HepG2 (cell line): ENCODE results near the gene TMEM144. TPM values are rescaled to one million over a fixed set of nuclear protein-coding genes. Genes with fewer than 3 reads are reported as not detected.

Experiments
- ARID5B ChIP-seq: IDR thresholded peaks from 2 replicates; pipeline ENCODE4 v1.4.0; 2020; ENCODE audit warnings: mild to moderate bottlenecking, missing genetic modification reagents
- ATAD3A ChIP-seq: sonication (generic); formaldehyde crosslinking; IDR thresholded peaks from 2 replicates; pipeline ENCODE4 v1.4.0; 2020; ENCODE audit warnings: missing genetic modification reagents
- CENPT ChIP-seq: sonication (generic); formaldehyde crosslinking; IDR thresholded peaks from 2 replicates; pipeline ENCODE4 v1.8.0; 2022; ENCODE audit warnings: low read depth, mild to moderate bottlenecking, moderate library complexity, missing genetic modification reagents
- CREM ChIP-seq, 2 experiments: sonication (generic) in 1 of 2; formaldehyde crosslinking in 1 of 2; IDR thresholded peaks; 2 replicates each; pipeline versions ENCODE4 v1.4.0 to v1.6.1; 2016 to 2020; ENCODE audit warnings: antibody characterized with exemption in 1 of 2, mild to moderate bottlenecking in 1 of 2, missing genetic modification reagents in 1 of 2
- DRAP1 ChIP-seq: IDR thresholded peaks from 2 replicates; pipeline ENCODE4 v1.6.1; 2016; ENCODE audit warnings: missing genetic modification reagents, missing compliant biosample characterization
- EZH2 ChIP-seq: conservative IDR thresholded peaks from 2 replicates; pipeline ENCODE4 v1.6.1; 2012; ENCODE audit warnings: mild to moderate bottlenecking, low read depth, low read length, moderate library complexity
- FOXA1 ChIP-seq, 2 experiments: fragments of 450-650 bp in 1 of 2; sonication (generic) in 1 of 2; formaldehyde crosslinking in 1 of 2; IDR thresholded peaks; 2 replicates each; pipeline versions ENCODE4 v1.4.0 to v1.6.1; 2016 to 2020; ENCODE audit warnings: missing genetic modification reagents in 1 of 2
- FOXJ3 ChIP-seq: sonication (generic); formaldehyde crosslinking; IDR thresholded peaks from 2 replicates; pipeline ENCODE4 v1.4.0; 2020; ENCODE audit warnings: missing genetic modification reagents, mild to moderate bottlenecking, borderline replicate concordance
- GATAD2A ChIP-seq: IDR thresholded peaks from 2 replicates; pipeline ENCODE4 v1.6.1; 2016
- GZF1 ChIP-seq: sonication (generic); formaldehyde crosslinking; IDR thresholded peaks from 2 replicates; pipeline ENCODE4 v1.5.1; 2020; ENCODE audit warnings: mild to moderate bottlenecking, missing genetic modification reagents
- HDAC6 ChIP-seq: fragments of 200-600 bp; sonication (generic); IDR thresholded peaks from 2 replicates; pipeline ENCODE4 v1.7.0; 2017; ENCODE audit warnings: mild to moderate bottlenecking, antibody characterized with exemption, low read length, low read depth
- HES4 ChIP-seq: sonication (generic); formaldehyde crosslinking; IDR thresholded peaks from 2 replicates; pipeline ENCODE4 v1.9.0; 2021; ENCODE audit warnings: mild to moderate bottlenecking, missing genetic modification reagents, borderline replicate concordance
- KAT8 ChIP-seq: IDR thresholded peaks from 2 replicates; pipeline ENCODE4 v1.6.1; 2016; ENCODE audit warnings: missing genetic modification reagents, missing compliant biosample characterization
- KDM1A ChIP-seq: IDR thresholded peaks from 2 replicates; pipeline ENCODE4 v1.6.1; 2016; ENCODE audit warnings: missing compliant biosample characterization
- NCOA2 ChIP-seq: sonication (generic); formaldehyde crosslinking; IDR thresholded peaks from 2 replicates; pipeline ENCODE4 v1.8.0; 2022; ENCODE audit warnings: inconsistent platforms
- NFIC ChIP-seq: IDR thresholded peaks from 2 replicates; pipeline ENCODE4 v1.6.1; 2012; ENCODE audit warnings: mild to moderate bottlenecking, low read length, inconsistent platforms
- PITX1 ChIP-seq: sonication (generic); formaldehyde crosslinking; IDR thresholded peaks from 2 replicates; pipeline ENCODE4 v1.5.1; 2020; ENCODE audit warnings: mild to moderate bottlenecking, missing genetic modification reagents
- RARA ChIP-seq: IDR thresholded peaks from 2 replicates; pipeline ENCODE4 v1.6.1; 2016; ENCODE audit warnings: missing genetic modification reagents, missing compliant biosample characterization
- RFX1 ChIP-seq: fragments of 450-650 bp; IDR thresholded peaks from 2 replicates; pipeline ENCODE4 v1.6.1; 2017
- RORA ChIP-seq: sonication (generic); formaldehyde crosslinking; IDR thresholded peaks from 2 replicates; pipeline ENCODE4 v1.5.0; 2020; ENCODE audit warnings: mild to moderate bottlenecking, missing genetic modification reagents, moderate library complexity
- SMAD1 ChIP-seq: sonication (generic); formaldehyde crosslinking; IDR thresholded peaks from 2 replicates; pipeline ENCODE4 v1.4.0; 2020; ENCODE audit warnings: missing genetic modification reagents, low read depth, mild to moderate bottlenecking, borderline replicate concordance
- TFDP1 ChIP-seq: IDR thresholded peaks from 2 replicates; pipeline ENCODE4 v1.6.1; 2016; ENCODE audit warnings: missing compliant biosample characterization, missing genetic modification reagents, borderline replicate concordance
- ZGPAT ChIP-seq: IDR thresholded peaks from 2 replicates; pipeline ENCODE4 v1.6.1; 2016; ENCODE audit warnings: mild to moderate bottlenecking
- ZNF552 ChIP-seq: sonication (generic); formaldehyde crosslinking; IDR thresholded peaks from 2 replicates; pipeline ENCODE4 v1.9.0; 2022; ENCODE audit warnings: missing genetic modification reagents, mild to moderate bottlenecking, borderline replicate concordance
- ZNF841 ChIP-seq: sonication (generic); formaldehyde crosslinking; IDR thresholded peaks from 2 replicates; pipeline ENCODE4 v1.8.1; 2023; ENCODE audit warnings: missing genetic modification reagents, borderline replicate concordance
- ZSCAN31 ChIP-seq: sonication (generic); formaldehyde crosslinking; IDR thresholded peaks from 2 replicates; pipeline ENCODE4 v1.5.0; 2020; ENCODE audit warnings: low read depth, mild to moderate bottlenecking, missing genetic modification reagents
- polyA plus RNA-seq, 8 experiments: library from polyadenylated mRNA; depleted of rRNA in 3 of 8; stranded (reverse) in 7 of 8; unstranded in 1 of 8; fragments of >200 nt; fragmentation: Illumina TruSeq in 4 of 8; extraction: Trizol in 4 of 8; gene quantifications; 2 replicates each; pipeline versions ENCODE4 v1.2.1 to v1.2.3, GENCODE V29; 2011 to 2016; ENCODE audit warnings: low read depth in 4 of 8, missing spikeins in 1 of 8, mixed read lengths in 1 of 8; ENCODE audit not compliant: insufficient read depth in 1 of 8
- total RNA-seq, 5 experiments: library from RNA; depleted of rRNA; stranded (reverse); fragments of >200 nt; fragmentation: Illumina TruSeq; extraction: Trizol; gene quantifications; 2 replicates each; pipeline ENCODE4 v1.2.3, GENCODE V29; 2016; ENCODE audit warnings: low read depth in 1 of 5

The TMEM144 gene
- total and polyA plus RNA-seq, 2 of the 13 experiments (the other 11 are each of a cell fraction or from before 2014, with no cell fraction given) = 10.9 to 12.3 TPM

- TF ChIP-seq HES4 (no peak), RFX1 (no peak), EZH2 (no peak), ZGPAT (CRISPR knock-in tag) (0 out of 2 replicates have a peak, but pooled peaks have one; percentile 20), NCOA2 (CRISPR knock-in tag) (peak; percentile 52; the same call in 1 of the 2 replicates), PITX1 (CRISPR knock-in tag) (0 out of 2 replicates have a peak, but pooled peaks have one; percentile 23), RORA (CRISPR knock-in tag) (no peak), GZF1 (CRISPR knock-in tag) (no peak), FOXA1 (IDR thresholded peaks at IDR 0.05) (no peak), FOXA1 (CRISPR knock-in tag; IDR thresholded peaks at IDR 0.05) (peak; percentile 31; the same call in 1 of the 2 replicates), CENPT (no peak), ZNF552 (no peak), FOXJ3 (CRISPR knock-in tag) (no peak), GATAD2A (CRISPR knock-in tag) (0 out of 2 replicates have a peak, but pooled peaks have one; percentile 17), RARA (0 out of 2 replicates have a peak, but pooled peaks have one; percentile 17), SMAD1 (no peak), TFDP1 (CRISPR knock-in tag) (no peak), HDAC6 (no peak), ZSCAN31 (CRISPR knock-in tag) (no peak), ARID5B (CRISPR knock-in tag) (peak; percentile 63), ATAD3A (no peak), KDM1A (CRISPR knock-in tag) (no peak), ZNF841 (CRISPR knock-in tag) (no peak), KAT8 (no peak), CREM (IDR thresholded peaks at IDR 0.05) (peak; percentile 42; the same call in 1 of the 2 replicates), CREM (CRISPR knock-in tag; IDR thresholded peaks at IDR 0.05) (no peak), NFIC (peak; percentile 43; the same call in 1 of the 2 replicates), DRAP1 (CRISPR knock-in tag) (no peak)
These were observed 32.8 kb downstream of the TMEM144 start (continued) for GRCh38 chr4:158243071-158243470.
